Ovary (tissue), 9 donors: Measurements from ENCODE around the gene SEC14L6. TPM values are rescaled to one million over a fixed set of nuclear protein-coding genes. Genes with fewer than 3 reads are reported as not detected.

Experiments
- DNase-seq, 5 donors: peaks; one replicate each; pipeline ENCODE4 v3.0.0-alpha.2; 2019 to 2020
- H3K27ac ChIP-seq, 2 donors: fragments of 200-600 bp; one replicate each; pipeline versions ENCODE4 v1.5.1 to v1.8.0; 2019 to 2022
- H3K27me3 ChIP-seq: fragments of 200-600 bp; one replicate; pipeline ENCODE4 v1.8.0; 2022
- H3K36me3 ChIP-seq: fragments of 200-600 bp; sonication (generic); one replicate; pipeline ENCODE4 v1.5.1; 2019
- H3K4me1 ChIP-seq: one replicate; pipeline ENCODE4 v1.8.1; 2013; ENCODE audit warnings: mild to moderate bottlenecking, moderate library complexity; ENCODE audit not compliant: insufficient read depth
- H3K4me3 ChIP-seq: fragments of 200-600 bp; sonication (generic); one replicate; pipeline ENCODE4 v1.5.1; 2017
- H3K9me3 ChIP-seq, 2 donors: fragments of 200-600 bp in 1 of 2; sonication (generic) in 1 of 2; one replicate each; pipeline versions ENCODE4 v1.5.1 to v1.8.1; 2013 to 2019; ENCODE audit warnings: mild to moderate bottlenecking in 1 of 2, moderate library complexity in 1 of 2
- CTCF ChIP-seq, 3 donors: fragments of 450-650 bp in 2 of 3; fragments of 200-600 bp in 1 of 3; IDR thresholded peaks; one replicate each; pipeline versions ENCODE4 v1.5.1 to v1.8.0; 2016 to 2022; ENCODE audit warnings: antibody characterized with exemption in 3 of 3, mild to moderate bottlenecking in 1 of 3
- EP300 ChIP-seq: sonication (generic); formaldehyde crosslinking; IDR thresholded peaks from one replicate; pipeline ENCODE4 v1.6.1; 2017; ENCODE audit warnings: antibody characterized with exemption
- POLR2A ChIP-seq: fragments of 450-650 bp; IDR thresholded peaks from one replicate; pipeline ENCODE4 v1.6.1; 2017; ENCODE audit warnings: antibody characterized with exemption, mild to moderate bottlenecking, moderate library complexity
- WGBS, 3 donors: extraction: QIAGEN DNeasy Blood & Tissue Kit in 1 of 3; methylation state at CpG; one replicate each; pipeline versions ENCODE4 v1.1.5 to v1.1.7; 2013 to 2017; 5-methylcytosine and 5-hydroxymethylcytosine counted together
- intact Hi-C, 4 donors: fragments of 100-400 bp; cut with DNase I; formaldehyde crosslinking; loops; one replicate each; pipeline versions ENCODE4 v1.11.0 to v1.15.1; 2022 to 2023
- polyA plus RNA-seq, 2 donors: library from polyadenylated mRNA; stranded (reverse); fragments of 200-250 nt in 1 of 2; fragments of 350-450 nt in 1 of 2; fragmentation: Illumina TruSeq in 1 of 2; extraction: RNeasy Lipid Tissue Mini Kit (QIAGEN cat#74804) in 1 of 2; gene quantifications; one replicate each; pipeline ENCODE4 v1.2.3, GENCODE V29; 2013 to 2014
- total RNA-seq, 7 donors: library from RNA; depleted of rRNA in 2 of 7; stranded (reverse); fragments of >200 nt in 2 of 7; fragmentation: NEBNext Ultra II Directional in 3 of 7; extraction: Animal tissue kit (Norgen Biotek cat#: 25700) in 3 of 7; gene quantifications; one replicate each; pipeline versions ENCODE4 v1.1.0 to v1.2.4, GENCODE V29; 2016 to 2023
- donor health status: DM: no; HTN: no; CAD: no; lungs with moderate emphysema.
- donor health status: DM: no; HTN: no; CAD: no.
- donor health status: Bipolar disorder and iron deficiency.
- donor health status: DM: yes; HTN: yes; CAD: no.
- donor health status: DM: no; HTN: no; CAD: no.
- donor health status: DM: yes; HTN: yes; CAD: no.

Gene SEC14L6
- total and polyA plus RNA-seq, 9 donors = 0.92 to 2.8 (median 1.7) TPM

DNA sequence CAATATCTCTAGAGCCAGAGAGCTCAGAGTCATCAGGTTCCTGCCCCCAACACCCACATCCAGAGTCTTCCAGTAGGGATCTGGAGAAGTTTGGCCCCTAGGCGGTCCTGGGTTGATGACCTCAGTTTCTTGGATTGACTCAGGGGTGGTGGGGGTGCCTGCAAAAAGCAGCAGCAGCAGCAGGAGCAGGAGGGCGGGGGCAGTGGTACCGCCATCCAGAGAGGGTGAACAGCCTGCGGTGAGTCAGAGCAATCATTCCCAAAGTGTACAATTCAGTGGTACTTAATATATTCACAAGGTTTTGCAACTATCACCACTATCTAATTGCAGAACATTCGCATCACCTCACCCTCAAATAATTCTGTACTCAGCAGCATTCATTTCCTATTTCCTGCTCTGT is 64.8 kb downstream of the SEC14L6 start:
- intact Hi-C loops = loop anchor here in 3 of 4 donors (5.0 to 10.0 kb wide), 4 partner anchors 34 to 377 kb away; partner anchors contain the start of gene OSM (in 2 of the 3)
- 85 to 89% (median 88%) methylated on average over 5 of the region's 5 CpGs for WGBS, 3 donors
- Histone ChIP-seq H3K27ac (no peak overlapping the region), H3K4me3 (no peak overlapping the region), H3K27me3 (no peaks in the 10 kb centered on the region), H3K36me3 (no peaks in the 10 kb centered on the region), H3K9me3 (peaks cover 0 to 6% of the 10 kb centered on the region in 2 donors), H3K4me1 (no peaks in the 10 kb centered on the region)
- TF ChIP-seq EP300 (no peak), CTCF (IDR thresholded peaks at IDR 0.05) (no peak), POLR2A (no peak)
- no peak for DNase-seq

- H3K4me3 ChIP-seq = no peak overlapping the region
- no peaks in the 10 kb centered on the region for H3K36me3 ChIP-seq
- no peaks in the 10 kb centered on the region for H3K4me1 ChIP-seq
- H3K27me3 ChIP-seq = no peaks in the 10 kb centered on the region
- no peak overlapping the region for H3K27ac ChIP-seq
- H3K9me3 ChIP-seq = peaks cover 0 to 6% of the 10 kb centered on the region in 2 donors
- intact Hi-C loops = loop anchor here in 3 of 4 donors (5.0 to 10.0 kb wide), 4 partner anchors 33 to 375 kb away; partner anchors contain the start of gene OSM (in 2 of the 3)
- no peak for TF ChIP-seq EP300
- TF ChIP-seq CTCF (IDR thresholded peaks at IDR 0.05) = no peak
- TF ChIP-seq POLR2A = no peak
- WGBS, 3 donors = 17 to 34% (median 27%) methylated on average over 2 of the region's 2 CpGs
- DNase-seq = no peak
Measured at GRCh38 chr22:30479981-30480380, 66.6 kb downstream of the SEC14L6 start.

DNA sequence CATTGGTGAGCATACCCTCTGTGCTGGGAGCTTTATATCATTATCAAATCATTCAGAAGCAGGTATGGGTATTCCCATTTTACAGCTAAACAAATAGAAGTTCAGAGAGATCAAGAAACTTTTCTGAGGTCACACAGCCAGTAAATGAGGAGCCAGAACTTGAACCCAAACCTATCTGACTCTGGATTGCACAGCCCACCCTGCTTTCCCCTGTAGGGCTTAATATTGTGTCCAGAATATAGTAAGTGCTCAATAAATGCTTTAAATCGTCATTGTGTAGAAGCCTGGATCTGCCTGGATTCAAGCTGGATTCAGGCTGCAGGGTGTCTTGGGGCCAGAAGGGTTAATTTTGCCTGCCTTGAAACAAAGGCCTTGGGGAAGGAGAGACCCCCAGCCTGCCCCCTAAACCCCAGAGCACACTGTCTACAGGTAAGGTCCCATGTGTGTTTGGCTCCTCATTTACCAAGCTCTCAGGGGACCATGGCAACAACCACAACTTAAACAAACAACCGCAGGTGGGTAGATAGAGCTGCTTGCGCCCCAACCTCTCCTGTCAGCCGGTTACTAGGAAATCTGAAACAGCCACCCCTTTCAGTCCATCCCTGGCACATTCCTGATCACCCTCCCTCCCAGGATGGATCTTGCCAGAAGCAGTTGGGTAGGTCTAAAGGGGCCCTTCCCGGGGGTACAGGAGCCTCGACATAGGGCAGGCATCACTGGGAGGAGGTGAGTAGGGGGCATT is 71.7 kb downstream of the SEC14L6 start:
- Histone ChIP-seq H3K27me3 (no peaks in the 10 kb centered on the region), H3K4me3 (no peak overlapping the region), H3K9me3 (peaks cover 0 to 6% of the 10 kb centered on the region in 2 donors), H3K4me1 (no peaks in the 10 kb centered on the region), H3K27ac (no peak overlapping the region), H3K36me3 (no peaks in the 10 kb centered on the region)
- TF ChIP-seq CTCF (IDR thresholded peaks at IDR 0.05) (no peak), EP300 (no peak), POLR2A (no peak)
- intact Hi-C loops = no loop called here
- DNase-seq = no peak
- WGBS, 3 donors = 44 to 53% (median 49%) methylated on average over 6 of the region's 6 CpGs

DNA sequence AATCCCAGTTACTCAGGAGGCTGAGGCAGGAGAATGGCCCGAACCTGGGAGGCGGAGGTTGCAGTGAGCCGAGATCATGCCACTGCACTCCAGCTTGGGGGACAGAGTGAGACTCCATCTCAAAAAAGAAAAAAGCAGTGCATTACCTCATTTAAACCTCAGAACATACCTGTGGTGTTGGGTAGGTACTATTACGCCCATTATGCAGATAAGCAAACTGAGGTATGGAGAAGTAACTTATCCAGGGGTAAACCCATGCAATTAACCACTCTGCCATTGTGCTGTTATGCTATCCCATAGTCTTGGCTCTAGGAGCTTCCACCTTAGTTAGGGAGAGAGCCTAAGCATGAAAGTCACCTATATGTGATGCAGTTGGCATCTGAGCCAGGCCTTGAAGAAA is 72.4 kb downstream of the SEC14L6 start:
- TF ChIP-seq CTCF (IDR thresholded peaks at IDR 0.05) = no peak
- no peak for TF ChIP-seq POLR2A
- no peak for TF ChIP-seq EP300
- 92 to 98% (median 92%) methylated on average over 4 of the region's 4 CpGs for WGBS, 3 donors
- H3K9me3 ChIP-seq = peaks cover 0 to 6% of the 10 kb centered on the region in 2 donors
- H3K27ac ChIP-seq = no peak overlapping the region
- intact Hi-C loops = no loop called here
- no peak for DNase-seq
- H3K36me3 ChIP-seq = no peaks in the 10 kb centered on the region
- H3K27me3 ChIP-seq = no peaks in the 10 kb centered on the region
- H3K4me1 ChIP-seq = no peaks in the 10 kb centered on the region
- no peak overlapping the region for H3K4me3 ChIP-seq
